ENCODE measurements around the gene RTRAF.

RTRAF gene

DNA sequence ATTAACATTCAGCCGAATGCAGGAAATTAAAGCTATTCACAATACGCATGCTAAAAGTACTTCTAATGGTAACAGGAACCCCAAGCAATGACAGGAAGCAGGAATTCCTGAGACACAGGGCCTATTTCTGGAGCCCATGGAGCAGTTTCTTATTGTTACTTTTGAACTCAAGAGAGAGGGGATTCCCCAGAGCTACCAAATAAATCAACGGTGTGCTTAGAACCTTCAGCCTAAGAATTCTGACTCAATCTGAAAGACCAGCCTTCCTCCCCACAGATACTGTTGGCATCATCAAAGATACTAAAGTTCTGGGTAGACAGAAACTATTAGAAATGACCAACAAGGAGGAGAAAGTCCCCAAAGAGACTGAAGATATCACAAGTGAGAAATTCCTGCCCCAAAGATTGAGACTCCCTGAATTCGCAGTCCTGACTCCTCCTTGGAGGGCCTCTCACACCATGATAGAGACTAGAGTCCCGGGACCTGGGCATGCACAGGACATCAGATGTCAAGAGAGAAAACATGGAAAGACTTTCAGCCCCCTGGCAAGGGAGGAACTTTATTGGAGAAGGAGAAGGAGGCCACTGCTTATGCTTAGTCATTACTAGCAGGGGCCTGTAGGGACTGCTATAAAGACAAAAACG lies 32.7 kb downstream of the RTRAF start:
- no peak for DNase-seq

DNA sequence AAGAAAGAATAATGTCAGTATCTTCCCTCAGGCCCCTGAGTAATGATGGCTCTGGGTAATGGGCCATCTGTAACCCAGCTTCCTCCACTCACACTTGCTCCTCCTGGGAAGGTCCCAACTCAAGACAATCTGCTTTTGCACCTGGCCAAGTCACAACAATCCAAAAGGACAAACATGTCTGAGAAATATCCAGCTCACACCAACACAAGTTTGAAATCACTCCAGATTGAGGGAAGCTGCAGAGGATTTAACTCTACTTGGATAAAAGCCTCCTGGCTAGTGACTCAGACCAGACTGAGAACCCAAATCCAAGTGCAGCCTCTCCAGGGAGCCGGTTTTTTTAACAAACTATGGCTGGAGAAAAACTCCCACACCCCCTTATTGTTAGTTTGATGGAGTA lies 34.2 kb downstream of the RTRAF start:
- DNase-seq: no peak

DNA sequence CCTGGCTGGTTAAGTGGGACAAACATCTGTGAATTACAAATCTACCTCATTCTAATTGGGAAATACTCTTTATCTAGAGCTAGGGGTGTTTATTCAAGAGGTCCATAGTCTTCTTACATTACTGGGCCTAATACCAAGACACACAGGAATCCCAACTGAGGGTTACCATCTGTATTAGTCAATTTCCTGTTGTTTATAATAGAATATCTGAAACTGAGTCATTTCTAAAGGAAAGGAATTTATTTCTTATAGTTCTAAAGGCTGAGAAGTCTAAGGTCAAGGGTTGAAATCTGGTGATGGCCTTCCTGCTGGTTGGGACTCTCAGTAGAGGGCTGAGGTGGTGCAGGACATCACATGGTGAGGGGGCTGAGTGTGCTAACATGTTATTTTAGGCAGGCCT lies 36.0 kb downstream of the RTRAF start:
- no peak for DNase-seq

DNA sequence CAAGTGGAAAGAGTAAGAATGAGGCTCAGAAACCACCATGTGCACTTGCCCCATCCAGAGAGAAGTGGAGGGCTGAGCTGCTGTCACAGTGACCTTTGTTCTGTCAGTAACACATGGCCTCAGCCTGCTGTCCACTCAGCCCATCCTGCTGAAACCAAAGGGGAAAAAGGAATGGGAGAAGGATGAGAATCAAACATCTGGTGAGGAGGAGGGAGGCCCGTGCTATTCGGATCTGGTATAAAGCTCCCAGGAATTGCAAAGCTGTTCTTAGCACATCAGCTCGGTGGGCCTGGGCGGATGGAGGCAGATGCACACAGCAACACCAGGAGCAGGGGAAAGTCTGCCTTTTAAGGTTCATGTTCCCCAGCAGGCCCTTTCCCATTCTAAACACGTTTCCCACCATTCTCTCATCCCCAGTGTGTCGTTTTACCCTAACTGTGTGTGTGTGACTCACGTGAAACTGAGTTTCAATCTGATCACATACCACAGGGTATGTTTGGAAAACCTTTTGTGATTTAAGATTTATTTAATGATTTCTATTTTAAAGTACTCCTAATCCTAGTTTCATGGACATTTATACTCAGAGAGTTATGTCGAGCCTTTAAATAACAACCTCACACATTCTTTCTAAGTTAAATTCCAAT lies 36.8 kb downstream of the RTRAF start:
- no peak for DNase-seq

DNA sequence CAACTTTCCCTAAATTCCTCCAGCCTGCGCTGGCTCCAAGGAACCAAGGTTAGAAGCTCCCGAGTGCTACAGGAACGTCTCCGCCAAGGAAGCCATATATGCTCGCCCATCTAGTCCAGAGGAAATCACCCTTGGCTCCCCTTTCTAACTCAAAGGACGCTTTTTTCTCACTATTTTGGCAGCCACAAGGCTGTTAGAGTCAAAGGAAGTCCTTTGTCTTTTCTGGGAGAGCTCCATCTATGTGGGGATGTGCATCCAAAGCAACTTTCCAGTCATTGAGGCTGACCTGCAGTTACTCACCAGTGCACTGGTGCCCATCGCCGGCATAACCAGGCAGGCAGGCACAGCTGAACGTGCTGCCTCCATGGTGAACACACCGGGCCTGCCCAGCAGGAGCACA lies 37.6 kb downstream of the RTRAF start:
- no peak for DNase-seq

DNA sequence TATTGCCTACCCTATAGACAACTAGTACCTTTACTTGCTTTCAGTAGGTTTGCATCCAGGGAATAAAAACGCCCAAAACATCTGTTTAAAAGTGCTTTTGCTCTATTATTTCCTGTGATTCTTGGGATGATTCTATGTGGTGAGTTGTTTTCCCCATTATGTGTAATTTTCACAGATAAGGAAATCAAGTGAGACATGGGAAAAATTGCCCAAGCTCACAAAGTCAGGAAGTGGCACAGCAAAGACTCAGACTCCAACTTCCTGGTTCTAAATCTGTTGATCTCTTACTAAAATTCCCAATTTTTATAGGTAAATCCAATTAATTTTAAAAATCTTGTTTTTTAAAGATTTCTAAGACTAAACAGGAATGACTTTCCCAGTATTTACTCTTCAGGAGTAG lies 40.5 kb downstream of the RTRAF start:
- DNase-seq: no peak

DNA sequence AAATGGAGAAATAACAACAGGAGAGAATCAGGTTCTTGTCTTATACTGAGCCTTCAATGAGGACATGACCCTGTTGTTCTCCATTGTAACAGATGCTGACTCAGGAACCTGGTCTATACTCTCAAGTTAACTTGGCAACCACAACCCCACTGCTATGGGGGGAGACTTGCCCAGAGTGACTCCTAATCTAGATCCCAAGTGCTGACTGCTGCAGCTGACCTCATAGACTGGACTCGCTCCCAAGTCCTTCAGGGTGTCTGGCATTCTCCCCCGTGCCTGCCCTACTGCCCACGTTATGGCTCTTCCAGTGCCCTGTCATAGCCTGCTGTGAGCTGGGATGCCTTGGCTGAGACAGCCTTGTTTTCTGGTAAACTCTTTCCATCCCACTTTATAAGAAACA lies 42.4 kb downstream of the RTRAF start:
- DNase-seq: no peak

DNA sequence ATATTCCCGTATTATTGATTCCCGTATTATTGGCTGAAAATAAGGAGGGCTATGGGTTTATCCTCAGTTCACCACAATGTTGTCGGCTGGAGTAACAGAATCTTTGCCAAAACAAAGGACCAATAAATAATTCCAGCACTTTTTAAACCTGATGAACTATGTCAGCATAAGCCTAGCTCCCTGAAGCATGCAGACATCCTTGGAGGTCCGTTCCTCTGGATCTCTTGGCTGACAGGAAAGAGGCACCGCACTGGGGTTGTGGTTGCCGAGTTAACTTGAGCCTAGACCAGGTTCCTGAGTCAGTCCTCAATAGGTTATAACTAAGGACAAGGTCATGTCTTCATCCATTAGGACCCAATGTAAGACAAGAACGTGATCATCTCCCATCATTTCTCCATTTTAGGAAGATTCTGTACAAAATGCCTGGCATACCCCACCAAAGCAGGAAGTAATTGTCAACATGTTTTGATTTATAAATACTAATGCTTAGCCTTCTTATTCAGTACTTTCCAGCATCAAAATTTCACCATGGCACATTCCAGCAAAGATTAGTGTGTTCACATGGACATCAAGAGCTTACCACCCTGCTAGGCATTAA lies 43.0 kb downstream of the RTRAF start:
- DNase-seq: no peak

DNA sequence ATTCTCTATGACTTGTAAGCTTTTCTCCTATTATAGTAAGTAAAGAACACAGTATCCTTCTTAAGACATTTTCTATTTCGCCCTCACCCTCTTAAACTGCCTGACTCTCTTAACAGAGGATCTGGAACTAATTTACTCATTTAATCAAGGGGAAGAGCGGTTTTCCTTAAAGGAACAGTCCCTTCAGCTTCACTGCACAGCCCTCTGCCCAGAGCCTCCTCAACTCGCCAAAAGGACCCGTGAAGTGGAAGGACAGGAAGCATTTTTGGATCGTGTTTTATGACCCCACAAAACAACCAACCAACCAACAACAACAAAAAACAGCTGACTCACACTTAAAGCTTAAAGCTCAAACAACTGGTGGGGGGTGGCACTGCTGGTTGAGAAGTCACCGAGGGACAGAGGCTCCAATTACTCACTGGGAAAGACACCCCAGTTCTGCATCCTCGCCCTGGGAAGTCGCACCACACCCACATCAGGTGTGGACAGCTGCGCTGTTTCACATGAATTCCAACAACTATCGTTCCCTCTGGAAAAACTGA lies 43.8 kb downstream of the RTRAF start:
- DNase-seq: no peak

DNA sequence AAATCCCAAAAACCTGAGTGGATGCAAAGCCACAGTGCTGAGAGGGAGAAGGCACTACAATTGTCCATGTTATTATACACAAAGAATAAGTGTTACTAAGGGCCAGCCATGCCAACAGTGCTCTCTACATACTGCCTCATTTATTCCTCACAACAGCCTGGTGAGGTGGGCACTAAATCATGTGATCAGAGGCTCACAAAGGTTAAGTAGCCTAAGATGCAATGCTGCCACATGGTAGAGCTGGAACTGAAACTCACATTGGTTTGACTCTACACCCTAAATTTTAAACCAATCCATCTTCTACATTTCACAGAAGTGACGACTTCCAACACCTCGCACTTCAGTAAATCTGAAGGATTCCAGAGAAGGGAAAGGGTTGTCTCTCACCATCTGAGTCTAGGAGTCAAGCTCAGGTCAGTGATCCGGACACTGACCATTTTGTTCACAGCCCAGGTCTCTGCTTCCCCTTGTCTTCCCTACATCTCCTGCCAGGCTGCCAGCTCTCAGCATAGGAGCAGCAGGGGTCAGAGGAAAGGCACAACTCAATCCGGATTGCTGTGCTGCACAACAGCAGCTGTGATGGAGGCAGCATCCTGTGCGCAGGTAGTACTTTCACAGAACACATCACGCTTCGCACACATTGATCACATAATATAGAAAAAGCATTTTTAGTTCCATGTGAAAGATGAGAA lies 49.9 kb downstream of the RTRAF start:
- DNase-seq: no peak

DNA sequence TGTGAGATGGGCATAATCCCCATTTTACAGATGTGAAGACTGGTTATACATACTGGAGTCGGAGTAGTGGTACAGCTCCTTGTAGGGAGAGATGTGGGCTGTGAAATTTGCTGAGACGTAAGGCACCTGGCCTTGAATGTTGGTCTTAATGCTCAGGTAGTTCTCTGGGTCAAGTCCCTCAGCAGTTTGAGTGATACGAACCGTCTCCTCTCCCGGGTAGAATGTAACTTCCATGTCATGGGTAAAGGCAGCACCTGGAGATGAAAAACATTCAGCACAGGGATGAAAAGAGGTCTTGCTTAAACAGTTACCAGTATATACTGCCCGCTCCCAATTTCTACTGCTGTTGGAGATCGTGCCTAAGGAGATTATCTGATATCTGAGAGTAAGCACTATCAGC lies 51.3 kb downstream of the RTRAF start:
- DNase-seq: no peak

DNA sequence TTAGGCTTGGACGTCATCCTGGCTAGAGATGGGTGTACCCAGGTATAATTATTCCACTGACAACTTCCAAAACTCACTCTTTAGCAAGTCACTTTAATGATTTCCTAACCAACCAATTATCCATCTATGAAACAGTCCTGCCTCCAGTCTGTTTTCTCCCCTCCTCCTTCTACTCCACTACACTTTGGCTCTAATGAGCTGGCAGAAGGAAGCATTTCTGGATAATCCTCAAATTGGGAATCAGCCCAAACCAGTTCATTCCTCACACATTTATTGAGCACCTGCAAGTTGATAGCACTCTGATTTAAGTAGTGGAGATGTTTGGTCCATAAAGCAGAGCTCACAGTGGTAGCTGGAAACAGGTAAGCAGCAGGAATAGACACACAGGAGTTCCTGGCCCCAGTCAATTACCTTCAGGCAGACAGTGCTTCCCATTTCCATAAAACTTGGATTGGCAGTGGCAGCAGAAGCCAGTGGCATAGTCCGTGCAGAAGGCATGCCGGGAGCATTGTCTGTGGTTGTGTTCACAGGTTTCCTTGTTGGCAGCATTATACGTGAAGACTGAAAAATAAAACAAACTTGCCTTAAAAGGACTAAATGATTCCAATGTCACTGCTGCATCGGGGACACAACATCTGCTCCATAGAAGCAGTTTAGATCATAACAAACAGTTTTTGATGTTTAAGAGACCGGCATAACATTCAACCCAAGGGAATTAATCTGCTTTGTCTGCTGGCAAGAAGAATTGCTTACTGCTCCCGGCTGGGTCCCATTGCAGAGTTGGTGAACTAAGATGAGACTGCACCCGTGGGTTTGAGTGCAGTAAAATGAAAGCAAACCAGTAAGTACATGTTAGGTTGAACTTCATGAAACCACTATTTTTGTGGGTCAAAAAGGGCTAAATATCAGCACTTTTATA lies 53.3 kb downstream of the RTRAF start:
- no peak for DNase-seq

DNA sequence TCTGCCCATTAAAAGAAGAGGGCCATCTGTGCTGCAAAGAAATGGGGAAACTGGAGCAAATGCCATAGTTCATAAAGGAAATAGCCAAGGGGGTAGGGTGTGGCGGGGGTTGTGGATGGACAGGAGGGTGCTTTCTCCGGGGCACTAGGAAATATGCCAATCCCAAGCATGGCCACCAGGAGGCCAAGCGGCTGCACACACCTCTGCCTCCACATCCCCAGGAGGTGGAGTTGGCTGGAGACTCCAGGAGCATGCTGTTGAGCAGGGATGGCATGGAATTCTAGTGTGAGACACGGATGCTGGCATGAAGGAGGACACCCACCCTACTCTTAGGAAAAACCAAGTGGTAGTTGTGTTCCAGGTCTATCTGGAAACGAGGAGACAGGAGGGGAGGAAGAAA lies 54.3 kb downstream of the RTRAF start:
- no peak for DNase-seq

DNA sequence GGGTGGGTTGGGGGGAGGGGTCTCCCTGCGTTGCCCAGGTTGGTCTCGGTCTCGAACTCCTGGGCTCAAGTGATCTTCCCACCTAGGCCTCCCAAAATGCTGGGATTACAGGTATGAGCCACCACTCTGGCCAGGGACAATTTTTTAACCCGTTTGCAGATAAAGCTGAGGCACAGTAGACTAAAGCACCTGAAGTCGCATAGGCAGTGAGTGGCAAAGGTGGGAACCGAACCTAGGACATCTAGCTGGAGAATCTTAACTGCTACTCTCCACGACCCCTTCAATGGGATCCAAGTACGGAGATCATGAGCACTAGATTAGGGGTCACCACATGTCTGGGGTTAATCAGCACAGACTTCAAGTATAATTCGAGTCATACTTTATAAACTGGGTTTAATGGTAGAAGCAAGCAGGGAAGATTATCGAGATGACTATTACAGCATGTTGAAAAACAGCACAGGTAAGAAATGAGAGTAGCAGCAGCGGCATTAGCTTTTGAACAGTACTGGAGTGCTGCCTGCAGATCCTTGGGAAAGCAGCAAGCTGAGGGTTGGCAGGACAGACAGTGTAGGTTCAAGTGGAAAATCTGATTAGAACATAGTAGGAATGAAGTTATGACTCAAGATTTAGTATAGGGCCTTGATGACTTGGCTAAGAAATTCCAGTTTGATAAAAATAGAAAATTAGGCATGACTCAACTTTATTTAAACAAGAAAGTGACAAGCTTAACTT lies 55.6 kb downstream of the RTRAF start:
- no peak for DNase-seq

DNA sequence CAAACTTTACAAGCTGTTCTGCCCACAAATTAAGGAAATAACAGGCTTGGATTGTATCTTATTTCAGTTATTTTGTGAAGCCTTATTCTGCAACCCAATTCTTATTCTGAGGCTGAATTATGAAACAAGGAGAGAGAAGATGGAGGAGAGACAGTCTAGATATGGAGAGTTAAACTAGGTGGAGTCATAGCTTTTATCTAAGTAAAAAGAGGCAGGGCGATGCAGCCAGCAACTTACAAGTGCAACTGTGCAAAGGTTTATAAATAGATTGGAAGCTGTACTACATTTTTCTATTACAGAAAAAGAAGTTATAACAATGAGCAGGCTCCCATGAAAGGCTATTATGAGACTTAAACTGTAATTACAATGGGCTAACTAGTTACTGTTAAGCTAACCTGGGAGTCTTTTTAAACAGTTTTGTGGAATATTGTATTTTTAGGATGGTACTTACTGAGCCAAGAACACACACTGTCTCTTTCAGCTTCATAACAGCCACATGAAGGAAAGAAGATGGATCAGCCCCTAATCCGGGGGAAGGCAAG lies 57.1 kb downstream of the RTRAF start:
- no peak for DNase-seq

DNA sequence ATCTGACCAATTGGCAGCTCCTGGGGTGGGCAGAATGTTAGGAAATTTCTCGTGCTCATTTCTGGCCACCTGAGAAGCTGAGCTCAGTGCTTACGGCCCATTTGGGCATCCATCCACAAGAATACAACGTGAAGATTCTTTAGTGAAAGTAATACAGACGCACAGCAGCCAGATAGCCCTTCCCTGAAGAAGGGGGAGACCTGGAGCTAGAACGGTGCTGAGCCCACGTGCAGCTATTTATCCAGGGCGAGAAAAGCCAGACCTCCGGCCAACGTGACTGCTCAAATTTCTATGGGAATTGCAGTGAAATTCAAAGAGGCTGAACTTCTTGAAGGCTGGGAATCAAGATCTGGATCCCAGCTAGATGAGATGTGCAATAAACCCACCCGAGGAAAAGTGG lies 58.8 kb downstream of the RTRAF start:
- DNase-seq: no peak

DNA sequence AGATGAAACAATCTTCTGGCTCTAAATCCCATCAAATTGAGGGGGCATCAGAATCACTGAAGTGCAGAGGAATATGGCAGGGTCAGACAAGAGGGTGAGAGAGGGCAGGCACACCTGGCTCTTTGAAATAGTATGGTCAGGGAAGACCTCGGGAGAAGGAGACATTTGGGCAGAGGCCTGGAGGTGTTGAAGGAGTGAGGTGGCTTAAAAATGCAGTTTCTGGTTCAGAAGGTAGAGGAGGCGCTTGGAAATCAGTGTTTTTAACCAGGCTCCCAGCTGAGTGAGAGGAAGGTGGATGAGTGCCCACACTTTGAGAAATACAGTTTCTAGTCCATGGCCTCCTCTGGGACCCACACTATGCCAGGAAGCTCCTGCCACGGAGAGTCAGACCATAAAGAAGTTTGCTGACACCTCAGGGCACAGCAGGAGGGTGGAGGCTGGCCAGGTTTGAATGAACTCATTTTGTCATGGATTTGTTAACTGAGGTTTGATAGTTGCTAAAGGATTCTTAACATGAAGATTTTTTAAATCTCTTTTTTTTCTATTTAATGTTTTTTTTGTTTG lies 59.4 kb downstream of the RTRAF start:
- no peak for DNase-seq

DNA sequence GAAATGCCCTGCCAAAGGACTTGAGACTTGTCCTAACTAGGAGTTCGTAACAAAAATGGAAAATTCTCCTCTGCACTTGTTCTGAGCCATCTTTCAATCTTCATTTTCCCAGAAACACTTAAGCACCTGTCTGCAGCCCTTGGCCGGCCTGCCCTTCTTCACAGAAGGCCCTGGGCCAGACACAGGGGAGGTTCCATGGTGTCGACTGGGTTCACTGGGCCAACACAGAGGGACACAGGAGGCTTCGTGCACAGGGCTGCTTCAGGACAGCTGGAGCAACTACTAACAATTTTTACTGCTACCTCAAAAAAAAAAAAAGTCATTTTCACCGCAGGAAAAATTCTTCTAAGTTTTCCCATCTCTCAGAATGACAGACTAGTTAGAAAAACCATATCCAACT lies 59.9 kb downstream of the RTRAF start:
- no peak for DNase-seq

DNA sequence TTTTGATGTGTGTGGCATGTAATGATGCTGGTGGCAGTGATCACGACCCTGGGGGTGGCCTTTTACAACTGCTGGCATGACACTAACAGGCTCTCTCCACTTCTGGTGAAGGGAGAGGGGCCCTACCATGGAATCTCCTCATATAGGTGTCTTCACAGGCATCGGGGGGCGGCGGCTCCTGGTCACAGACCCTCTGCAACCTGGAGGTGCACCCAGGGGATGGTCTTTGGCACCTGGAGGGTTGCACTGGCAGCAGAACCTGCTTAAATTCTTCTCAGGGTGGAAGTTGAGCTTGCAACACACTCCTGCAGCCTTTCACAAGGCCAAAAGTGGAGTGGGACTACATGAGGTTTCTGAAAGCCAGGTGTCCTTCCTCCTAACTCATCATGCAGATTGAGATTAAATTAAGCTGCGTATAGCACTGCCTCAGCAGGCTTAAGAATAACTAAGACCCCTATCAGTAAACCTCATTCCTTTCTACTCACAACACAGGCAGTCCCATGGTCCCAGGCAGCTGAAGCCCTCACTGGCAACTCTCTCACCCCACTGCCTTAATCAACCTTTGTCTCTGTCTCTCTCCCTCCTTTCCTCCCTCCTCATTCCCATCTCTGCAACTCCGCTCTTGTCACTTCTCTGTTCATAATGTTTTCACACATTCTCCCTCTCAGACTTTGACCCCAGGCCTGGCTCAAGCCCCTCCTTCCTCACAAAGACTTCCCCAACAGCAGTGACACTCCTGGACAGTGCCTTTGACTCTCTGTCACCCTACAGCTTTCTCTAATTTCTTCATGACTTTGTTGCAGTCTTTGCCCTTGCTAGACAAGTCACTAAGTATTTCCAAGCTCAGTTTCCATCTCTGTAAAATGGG lies 60.6 kb downstream of the RTRAF start:
- no peak for DNase-seq

DNA sequence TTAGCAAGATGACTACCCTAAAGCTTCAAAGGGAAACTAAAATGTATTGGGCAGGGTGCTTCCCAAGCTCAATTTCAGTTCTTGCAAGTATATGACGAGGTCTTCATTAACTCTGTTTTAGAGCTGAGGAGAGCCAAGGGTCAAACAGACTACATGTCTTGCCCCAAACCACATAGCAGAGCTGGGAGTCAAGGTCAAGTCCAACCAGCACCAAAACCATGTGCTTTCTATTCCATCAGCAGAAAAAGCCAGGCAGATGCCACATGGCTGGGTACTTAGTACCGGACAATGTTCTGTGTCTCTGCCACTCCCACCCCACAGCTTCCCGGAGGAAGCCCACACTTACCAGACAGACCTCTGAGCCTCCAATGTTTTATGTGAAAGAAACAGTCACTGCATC lies 61.9 kb downstream of the RTRAF start:
- DNase-seq: no peak

Measured in bone marrow (tissue), 2 donors.